GM23248 (cell line): ENCODE measurements around the gene SSNA1.

Experiments
- EZH2 ChIP-seq: fragments of 200-600 bp; sonication (generic); IDR thresholded peaks from 2 replicates; pipeline ENCODE4 v1.6.1; 2018; ENCODE audit warnings: antibody characterized with exemption, mild to moderate bottlenecking; ENCODE audit not compliant: insufficient read depth, poor library complexity, severe bottlenecking
- EZH2phosphoT487 ChIP-seq: fragments of 200-600 bp; sonication (generic); IDR thresholded peaks from 2 replicates; pipeline ENCODE4 v1.6.1; 2018; ENCODE audit warnings: antibody characterized with exemption, moderate library complexity, mild to moderate bottlenecking, low read depth; ENCODE audit not compliant: insufficient read depth

GRCh38 chr9:137167277-137167746 is 21.2 kb upstream of the SSNA1 start:
- TF ChIP-seq EZH2 = peak; percentile 32
- no peak for TF ChIP-seq EZH2phosphoT487
